Superior temporal gyrus (tissue), 1 donor: ENCODE measurements around the gene SPDYE8.
"Not testable (repeated sequence)": the region's sequence is repeated elsewhere in the genome, so short reads cannot be mapped to it uniquely, and the experiment has no call there.

Experiments
- DNase-seq: peaks from one replicate; pipeline ENCODE4 v3.0.0-alpha.2; 2016; ENCODE audit errors: extremely low spot score

SPDYE8 gene, protein sequence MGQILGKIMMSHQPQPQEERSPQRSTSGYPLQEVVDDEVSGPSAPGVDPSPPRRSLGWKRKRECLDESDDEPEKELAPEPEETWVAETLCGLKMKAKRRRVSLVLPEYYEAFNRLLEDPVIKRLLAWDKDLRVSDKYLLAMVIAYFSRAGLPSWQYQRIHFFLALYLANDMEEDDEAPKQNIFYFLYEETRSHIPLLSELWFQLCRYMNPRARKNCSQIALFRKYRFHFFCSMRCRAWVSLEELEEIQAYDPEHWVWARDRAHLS

GRCh38 chr7:73029666-73030065, at the start of gene SPDYE8:
TSS of gene SPDYE8 (minus strand) at chr7:73029766. CDS start at chr7:73027966, 1,800 bp downstream.
- not testable (repeated sequence) for DNase-seq

DNA sequence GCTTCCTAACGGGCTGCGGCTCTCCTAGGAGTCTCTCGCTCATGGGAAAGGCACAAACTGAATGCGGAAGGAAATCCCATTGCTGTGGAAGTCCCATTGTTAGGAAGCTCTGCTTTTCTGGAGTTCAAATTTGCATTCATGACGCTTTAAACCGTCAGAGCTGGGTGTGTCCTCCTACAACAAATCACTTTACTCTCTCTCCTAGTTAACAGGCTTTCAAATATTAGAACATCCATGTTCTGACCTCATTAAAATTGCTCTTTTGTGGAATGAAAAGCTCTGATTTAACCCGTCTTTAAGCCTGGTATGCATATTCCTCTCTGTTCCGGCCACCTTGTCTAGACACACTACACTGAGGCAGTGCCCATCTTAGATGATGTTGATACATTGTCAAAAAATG, 28.2 kb upstream of the SPDYE8 start, which contains the start of gene SPDYE11:
Gene SPDYE11 (minus strand): TSS at position 101 of the 400 bp plus-strand sequence. CDS start 1,800 bp downstream, outside the sequence.
- not testable (repeated sequence) for DNase-seq

DNA sequence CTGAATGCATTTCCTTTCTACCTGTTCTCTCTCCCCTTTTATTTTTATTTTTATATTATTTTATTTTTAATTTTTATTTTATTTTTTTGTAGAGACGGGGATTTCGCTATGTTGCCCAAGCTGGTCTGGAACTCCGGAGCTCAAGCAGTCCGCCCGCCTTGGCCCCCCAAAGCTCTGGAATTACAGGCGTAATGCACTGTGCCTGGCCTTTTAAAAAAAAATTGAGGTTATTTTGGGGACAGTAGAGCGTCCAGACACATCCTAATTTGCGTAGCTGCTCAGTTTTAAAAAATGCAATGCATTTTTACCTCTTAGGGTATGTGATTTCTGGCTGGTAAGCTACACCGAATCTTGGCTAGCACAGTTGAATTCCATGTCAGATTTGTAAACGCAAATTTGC, 23.1 kb downstream of the SPDYE8 start:
- peak; percentile 4 for DNase-seq

DNA sequence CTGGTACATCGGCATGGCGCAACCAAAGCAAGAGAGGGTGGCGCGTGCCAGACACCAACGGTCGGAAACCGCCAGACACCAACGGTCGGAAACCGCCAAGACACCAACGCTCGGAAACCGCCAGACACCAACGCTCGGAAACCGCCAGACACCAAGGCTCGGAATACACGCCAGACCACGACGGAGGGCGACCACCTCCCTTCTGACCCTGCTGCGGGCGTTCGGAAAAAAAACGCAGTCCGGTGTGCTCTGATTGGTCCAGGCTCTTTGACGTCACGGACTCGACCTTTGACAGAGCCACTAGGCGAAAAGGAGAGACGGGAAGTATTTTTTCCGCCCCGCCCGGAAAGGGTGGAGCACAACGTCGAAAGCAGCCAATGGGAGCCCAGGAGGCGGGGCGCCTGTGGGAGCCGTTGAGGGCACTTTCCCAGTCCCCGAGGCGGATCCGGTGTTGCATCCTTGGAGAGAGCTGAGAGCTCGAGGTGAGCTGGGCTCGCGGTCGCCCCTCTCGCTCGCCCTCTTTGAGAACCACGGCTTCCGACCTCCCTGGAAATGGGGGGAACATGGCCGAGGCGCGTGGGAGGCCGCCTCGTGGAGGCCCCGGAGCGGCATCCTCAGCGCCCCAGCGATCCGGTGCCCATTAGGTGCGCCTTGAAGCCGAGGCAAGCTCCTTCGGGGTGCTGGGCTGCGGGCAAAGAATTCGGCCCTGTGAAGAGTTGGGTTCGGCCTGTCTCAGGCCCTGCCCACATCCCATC, 23.7 kb downstream of the SPDYE8 start:
- peak; percentile 8 for DNase-seq

GRCh38 chr7:73005356-73005692, 24.2 kb downstream of the SPDYE8 start:
- not testable (repeated sequence) for DNase-seq

- not testable (repeated sequence) for DNase-seq
Observed at GRCh38 chr7:72997887-72998468, 31.6 kb downstream of the SPDYE8 start.

GRCh38 chr7:72997447-72997846, 32.1 kb downstream of the SPDYE8 start:
- DNase-seq = not testable (repeated sequence)

DNA sequence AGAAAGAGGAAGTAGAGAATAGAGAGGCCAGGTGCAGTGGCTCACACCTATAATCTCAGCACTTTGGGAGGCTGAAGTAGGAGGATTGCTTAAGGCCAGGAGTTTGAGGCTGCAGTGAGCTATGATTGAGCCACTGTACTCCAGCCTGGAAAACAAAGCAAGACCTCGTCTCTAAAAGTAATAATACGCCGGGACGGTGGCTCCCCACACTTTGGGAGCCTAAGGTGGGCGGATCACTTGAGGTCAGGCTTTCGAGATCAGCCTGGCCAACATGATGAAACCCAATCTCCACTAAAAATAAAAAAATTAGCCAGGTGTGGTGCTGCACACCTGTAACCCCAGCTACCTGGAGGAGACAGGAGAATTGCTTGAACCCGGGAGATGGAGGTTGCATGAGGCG, 34.1 kb downstream of the SPDYE8 start:
- DNase-seq = not testable (repeated sequence)

- DNase-seq = not testable (repeated sequence)
Observed at GRCh38 chr7:72990146-72990913, 39.2 kb downstream of the SPDYE8 start.

GRCh38 chr7:72982084-72982483, 47.5 kb downstream of the SPDYE8 start:
- not testable (repeated sequence) for DNase-seq

GRCh38 chr7:72980382-72980781, 49.2 kb downstream of the SPDYE8 start:
- DNase-seq = not testable (repeated sequence)

- not testable (repeated sequence) for DNase-seq
Observed at GRCh38 chr7:72976434-72976833, 53.1 kb downstream of the SPDYE8 start.

GRCh38 chr7:72975656-72976286, 53.8 kb downstream of the SPDYE8 start:
- DNase-seq = not testable (repeated sequence)

- not testable (repeated sequence) for DNase-seq
Observed at GRCh38 chr7:72974781-72975180, 54.8 kb downstream of the SPDYE8 start.

- not testable (repeated sequence) for DNase-seq
Observed at GRCh38 chr7:72971505-72971904, 58.1 kb downstream of the SPDYE8 start.
